MM.1S (cell line): ENCODE data around the gene SIGLEC11.

ENCODE experiments used
- DNase-seq: peaks from one replicate; pipeline ENCODE4 v3.0.0-alpha.2; 2015
- H2AFZ ChIP-seq: fragments of 300-600 bp; sonication (generic); 2 replicates; pipeline ENCODE4 v1.6.0; 2016; ENCODE audit warnings: antibody characterized with exemption, low read length
- H3F3A ChIP-seq: fragments of 300-600 bp; sonication (generic); 2 replicates; pipeline ENCODE4 v1.6.1; 2016; ENCODE audit warnings: mild to moderate bottlenecking, antibody characterized with exemption, low read length, moderate library complexity, mixed read lengths; ENCODE audit not compliant: insufficient read depth
- H3K27ac ChIP-seq: fragments of 300-600 bp; sonication (generic); 2 replicates; pipeline ENCODE4 v1.5.1; 2016; ENCODE audit warnings: mild to moderate bottlenecking, low read length
- H3K27me3 ChIP-seq: fragments of 300-600 bp; sonication (generic); replicated peaks from 2 replicates; pipeline ENCODE4 v1.6.0; 2016; ENCODE audit warnings: low read length; ENCODE audit not compliant: insufficient read depth
- H3K36me3 ChIP-seq: fragments of 300-600 bp; sonication (generic); replicated peaks from 2 replicates; pipeline ENCODE4 v1.6.1; 2016; ENCODE audit warnings: mild to moderate bottlenecking, low read length, mixed read lengths; ENCODE audit not compliant: insufficient read depth
- H3K4me1 ChIP-seq: fragments of 300-600 bp; sonication (generic); 2 replicates; pipeline ENCODE4 v1.6.1; 2016; ENCODE audit warnings: low read length, mixed read lengths
- H3K4me2 ChIP-seq: fragments of 300-600 bp; sonication (generic); 2 replicates; pipeline ENCODE4 v1.6.0; 2016; ENCODE audit warnings: low read depth, low read length
- H3K4me3 ChIP-seq: fragments of 300-600 bp; sonication (generic); 2 replicates; pipeline ENCODE4 v1.5.1; 2016; ENCODE audit warnings: low read length, mixed read lengths
- H3K79me2 ChIP-seq: fragments of 300-600 bp; sonication (generic); 2 replicates; pipeline ENCODE4 v1.6.1; 2016; ENCODE audit warnings: mixed run types, low read length, mixed read lengths
- H3K9ac ChIP-seq: fragments of 300-600 bp; sonication (generic); 2 replicates; pipeline ENCODE4 v1.6.1; 2016; ENCODE audit warnings: low read length, mixed read lengths
- H3K9me2 ChIP-seq: fragments of 300-600 bp; sonication (generic); replicated peaks from 2 replicates; pipeline ENCODE4 v1.6.1; 2016; ENCODE audit warnings: mild to moderate bottlenecking, low read length, mixed read lengths; ENCODE audit not compliant: insufficient read depth
- H3K9me3 ChIP-seq: fragments of 300-600 bp; sonication (generic); replicated peaks from 2 replicates; pipeline ENCODE4 v1.6.1; 2016; ENCODE audit warnings: mild to moderate bottlenecking, low read length, mixed read lengths; ENCODE audit not compliant: insufficient read depth
- H4K20me1 ChIP-seq: fragments of 300-600 bp; sonication (generic); 2 replicates; pipeline ENCODE4 v1.6.1; 2016; ENCODE audit warnings: mild to moderate bottlenecking, low read length, moderate library complexity, mixed read lengths; ENCODE audit not compliant: insufficient read depth
- CTCF ChIP-seq: fragments of 300-600 bp; sonication (generic); IDR thresholded peaks from 2 replicates; pipeline ENCODE4 v1.5.1; 2016; ENCODE audit warnings: antibody characterized with exemption, low read length, mixed read lengths
- EZH2 ChIP-seq: fragments of 300-600 bp; sonication (generic); optimal IDR thresholded peaks from 2 replicates; pipeline ENCODE3; 2017; ENCODE audit warnings: low read depth, mild to moderate bottlenecking, antibody characterized with exemption, low read length, mixed read lengths
- EZH2phosphoT487 ChIP-seq: fragments of 300-600 bp; sonication (generic); IDR thresholded peaks from 2 replicates; pipeline ENCODE4 v1.6.1; 2018; ENCODE audit warnings: antibody characterized with exemption, low read length

SIGLEC11 gene

GRCh38 chr19:49930483-49931011, 30.4 kb downstream of the SIGLEC11 start:
- H3K9ac ChIP-seq: no peak overlapping the region
- peaks cover 38% of the 10 kb centered on the region for H3K79me2 ChIP-seq
- no peak for DNase-seq

GRCh38 chr19:49929611-49930482, 31.1 kb downstream of the SIGLEC11 start:
- Histone ChIP-seq H3K9me2 (no peaks in the 10 kb centered on the region), H3K4me1 (peaks cover 17% of the 10 kb centered on the region), H3K36me3 (peaks cover 10% of the 10 kb centered on the region; the same call in 1 of the 2 replicates), H3K27me3 (no peaks in the 10 kb centered on the region), H3K79me2 (peaks cover 45% of the 10 kb centered on the region), H4K20me1 (no peaks in the 10 kb centered on the region), H3K9ac (peak overlapping the region; percentile 95), H3K4me2 (peak overlapping the region; percentile 93), H3K27ac (peak overlapping the region; percentile 90), H3K9me3 (no peaks in the 10 kb centered on the region), H2AFZ (peak overlapping the region; percentile 63), H3K4me3 (peak overlapping the region; percentile 86), H3F3A (peaks cover 3% of the 10 kb centered on the region)
- TF ChIP-seq EZH2phosphoT487: no peak
- TF ChIP-seq CTCF: no peak
- no peak for TF ChIP-seq EZH2
- DNase-seq: peak; percentile 95

More at GRCh38 chr19:49930483-49931011, 30.4 kb downstream of the SIGLEC11 start:
- Histone ChIP-seq H3F3A (peaks cover 3% of the 10 kb centered on the region), H3K4me3 (no peak overlapping the region), H4K20me1 (no peaks in the 10 kb centered on the region), H2AFZ (no peak overlapping the region), H3K36me3 (peaks cover 10% of the 10 kb centered on the region; the same call in 1 of the 2 replicates), H3K9me2 (no peaks in the 10 kb centered on the region), H3K9me3 (no peaks in the 10 kb centered on the region), H3K27me3 (no peaks in the 10 kb centered on the region), H3K27ac (no peak overlapping the region), H3K4me2 (peak overlapping the region; percentile 46; the same call in 1 of the 2 replicates), H3K4me1 (peaks cover 17% of the 10 kb centered on the region)
- TF ChIP-seq CTCF: no peak
- TF ChIP-seq EZH2: no peak
- no peak for TF ChIP-seq EZH2phosphoT487

DNA sequence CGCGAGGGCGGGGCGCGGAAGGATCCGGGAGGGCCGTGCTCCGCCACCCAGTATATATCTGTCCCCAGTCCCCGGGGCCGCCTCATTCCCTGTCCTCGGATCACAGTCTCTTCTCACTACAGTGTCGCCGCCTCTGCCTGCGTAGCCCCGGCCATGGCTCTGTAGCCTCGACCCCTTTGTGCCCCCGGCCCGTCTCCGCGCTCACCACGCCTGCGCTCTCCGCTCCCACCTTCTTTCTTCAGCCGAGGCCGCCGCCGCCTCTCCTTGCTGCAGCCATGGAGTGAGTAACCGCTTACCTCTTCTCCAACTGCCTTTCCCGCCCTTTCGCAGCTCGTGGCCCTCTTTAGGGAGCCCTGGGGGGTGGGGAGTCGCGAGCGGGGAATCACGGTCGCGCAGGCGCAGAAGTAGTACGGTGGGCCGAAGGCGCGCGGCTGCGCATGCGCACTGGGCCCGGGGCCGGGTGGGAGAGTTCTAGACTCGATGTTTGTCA, 31.8 kb downstream of the SIGLEC11 start, which contains the start of the genes ATF5 and NUP62:
TSS of gene ATF5 (plus strand) at position 85 of the 490 bp plus-strand sequence. CDS start 1,646 bp downstream, outside the sequence.
TSS of gene NUP62 (minus strand) at position 384 of the 490 bp plus-strand sequence. CDS start 19,697 bp downstream, outside the sequence.
- H3K4me3 ChIP-seq: peak within 1 kb of the TSS; percentile 86
- H3K4me2 ChIP-seq: peak within 1 kb of the TSS; percentile 93
- peak within 1 kb of the TSS; percentile 90 for H3K27ac ChIP-seq
- H3K9me3 ChIP-seq: no peaks in the 10 kb centered on the region
- peaks cover 6% of the 10 kb centered on the region; the same call in 1 of the 2 replicates for H4K20me1 ChIP-seq
- peaks cover 3% of the 10 kb centered on the region for H3F3A ChIP-seq
- peak within 1 kb of the TSS; percentile 95 for H3K9ac ChIP-seq
- no peaks in the 10 kb centered on the region for H3K9me2 ChIP-seq
- peaks cover 17% of the 10 kb centered on the region for H3K4me1 ChIP-seq
- H2AFZ ChIP-seq: peak within 1 kb of the TSS; percentile 63
- DNase-seq: peak; percentile 93
- no peak for TF ChIP-seq EZH2phosphoT487
- no peak for TF ChIP-seq CTCF
- TF ChIP-seq EZH2: no peak
- H3K79me2 ChIP-seq: peaks cover 52% of the 10 kb centered on the region
- no peaks in the 10 kb centered on the region for H3K27me3 ChIP-seq
- H3K36me3 ChIP-seq: peaks cover 12% of the 10 kb centered on the region
